Measurements from ENCODE around the gene CD58. TPM values are rescaled to one million over a fixed set of nuclear protein-coding genes. Genes with fewer than 3 reads are reported as not detected.

CD58 gene
- total and polyA plus RNA-seq, 8 donors, result 10.1 to 39.5 (median 13.7) TPM

DNA sequence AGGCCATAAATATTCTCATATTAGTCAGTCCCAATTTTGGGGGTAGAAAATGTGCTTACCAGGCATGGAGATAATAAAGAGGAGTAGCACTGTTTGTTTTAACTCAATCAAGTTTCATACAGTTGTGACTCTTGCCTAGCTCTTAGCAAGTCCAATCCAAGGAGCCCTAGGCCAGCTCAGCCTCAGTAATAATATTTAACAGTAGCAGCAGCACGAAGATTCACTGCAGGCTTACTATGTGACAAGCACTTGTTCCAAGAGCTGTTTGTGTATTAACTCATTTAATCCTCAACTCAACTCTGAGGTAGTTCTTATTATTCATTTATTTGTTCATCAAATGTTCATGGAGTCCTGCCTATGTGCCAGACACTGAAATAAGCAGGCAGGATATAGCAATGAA lies 12.3 kb downstream of the CD58 start:
- TF ChIP-seq, protein P1, sequence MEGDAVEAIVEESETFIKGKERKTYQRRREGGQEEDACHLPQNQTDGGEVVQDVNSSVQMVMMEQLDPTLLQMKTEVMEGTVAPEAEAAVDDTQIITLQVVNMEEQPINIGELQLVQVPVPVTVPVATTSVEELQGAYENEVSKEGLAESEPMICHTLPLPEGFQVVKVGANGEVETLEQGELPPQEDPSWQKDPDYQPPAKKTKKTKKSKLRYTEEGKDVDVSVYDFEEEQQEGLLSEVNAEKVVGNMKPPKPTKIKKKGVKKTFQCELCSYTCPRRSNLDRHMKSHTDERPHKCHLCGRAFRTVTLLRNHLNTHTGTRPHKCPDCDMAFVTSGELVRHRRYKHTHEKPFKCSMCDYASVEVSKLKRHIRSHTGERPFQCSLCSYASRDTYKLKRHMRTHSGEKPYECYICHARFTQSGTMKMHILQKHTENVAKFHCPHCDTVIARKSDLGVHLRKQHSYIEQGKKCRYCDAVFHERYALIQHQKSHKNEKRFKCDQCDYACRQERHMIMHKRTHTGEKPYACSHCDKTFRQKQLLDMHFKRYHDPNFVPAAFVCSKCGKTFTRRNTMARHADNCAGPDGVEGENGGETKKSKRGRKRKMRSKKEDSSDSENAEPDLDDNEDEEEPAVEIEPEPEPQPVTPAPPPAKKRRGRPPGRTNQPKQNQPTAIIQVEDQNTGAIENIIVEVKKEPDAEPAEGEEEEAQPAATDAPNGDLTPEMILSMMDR (IDR thresholded peaks at IDR 0.05), result no peak
- DNase-seq, result no peak
- H3K4me3 ChIP-seq, result no peak overlapping the region
- no peaks in the 10 kb centered on the region for H3K9me3 ChIP-seq
- peaks cover 6 to 81% of the 10 kb centered on the region in 2 donors for H3K4me1 ChIP-seq
- H3K36me3 ChIP-seq, result no peaks in the 10 kb centered on the region
- ATAC-seq, result no peak
- no peaks in the 10 kb centered on the region for H3K27me3 ChIP-seq
- H3K27ac ChIP-seq, result no peak overlapping the region
- intact Hi-C loops (cut with DNase I), result no loop called here

DNA sequence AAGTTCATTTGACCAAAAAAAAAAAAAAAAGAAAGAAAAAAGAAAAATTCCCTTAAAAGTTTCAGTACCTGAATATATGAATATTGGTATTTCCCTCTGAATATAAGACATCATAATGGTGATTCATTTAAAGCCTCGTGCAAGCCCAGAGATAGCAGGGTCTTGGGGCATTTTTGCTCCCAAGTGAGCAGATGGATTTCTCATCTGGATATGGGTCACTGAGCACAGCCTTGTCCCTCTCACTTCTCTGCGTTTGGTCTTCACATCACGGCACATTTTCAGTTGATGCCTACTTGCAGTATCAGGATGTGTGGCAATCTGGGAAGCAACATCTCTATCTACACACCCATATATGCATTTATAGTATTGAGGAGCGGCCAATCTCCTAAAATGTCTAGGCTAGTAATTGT lies 12.7 kb downstream of the CD58 start:
- Histone ChIP-seq H3K9me3 (no peaks in the 10 kb centered on the region), H3K27me3 (no peaks in the 10 kb centered on the region), H3K36me3 (no peaks in the 10 kb centered on the region), H3K27ac (no peak overlapping the region), H3K4me3 (no peak overlapping the region), H3K4me1 (peaks cover 6 to 86% of the 10 kb centered on the region in 2 donors)
- intact Hi-C loops (cut with DNase I), result no loop called here
- TF ChIP-seq, protein P1 (IDR thresholded peaks at IDR 0.05), result no peak
- ATAC-seq (no peak), DNase-seq (no peak)

DNA sequence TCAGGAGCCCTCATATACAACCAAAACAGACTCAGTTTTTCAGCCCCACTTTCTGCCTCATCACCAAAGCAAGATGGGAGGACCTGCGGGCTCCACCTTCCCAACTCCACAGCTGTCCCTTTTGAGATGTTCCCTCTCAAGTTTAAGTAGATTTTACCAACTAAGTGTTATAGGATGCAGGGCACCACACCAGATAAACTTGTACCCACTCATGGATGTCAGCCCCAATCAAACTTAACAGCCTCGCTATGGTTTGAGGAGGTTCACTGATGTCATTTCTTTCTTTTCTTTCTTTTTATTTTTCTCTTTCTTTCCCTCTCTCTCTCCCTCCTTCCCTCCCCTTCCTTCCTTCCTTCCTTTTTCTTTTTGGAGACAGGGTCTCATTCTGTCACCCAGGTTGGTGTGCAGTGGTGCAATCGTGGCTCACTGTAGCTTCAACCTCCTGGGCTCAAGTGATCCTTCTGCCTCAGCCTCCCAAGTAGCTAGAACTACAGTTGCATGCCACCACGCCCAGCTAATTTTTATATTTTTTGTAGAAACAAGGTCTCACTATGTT lies 13.4 kb downstream of the CD58 start:
- DNase-seq (no peak), ATAC-seq (no peak)
- peak overlapping the region in 1 of 2 donors; percentile 59 for H3K27ac ChIP-seq
- H3K4me1 ChIP-seq, result peaks cover 6 to 88% of the 10 kb centered on the region in 2 donors
- TF ChIP-seq, protein P1 (IDR thresholded peaks at IDR 0.05), result no peak
- no peaks in the 10 kb centered on the region for H3K27me3 ChIP-seq
- no peaks in the 10 kb centered on the region for H3K9me3 ChIP-seq
- H3K36me3 ChIP-seq, result no peaks in the 10 kb centered on the region
- no peak overlapping the region for H3K4me3 ChIP-seq
- intact Hi-C loops (cut with DNase I), result no loop called here

DNA sequence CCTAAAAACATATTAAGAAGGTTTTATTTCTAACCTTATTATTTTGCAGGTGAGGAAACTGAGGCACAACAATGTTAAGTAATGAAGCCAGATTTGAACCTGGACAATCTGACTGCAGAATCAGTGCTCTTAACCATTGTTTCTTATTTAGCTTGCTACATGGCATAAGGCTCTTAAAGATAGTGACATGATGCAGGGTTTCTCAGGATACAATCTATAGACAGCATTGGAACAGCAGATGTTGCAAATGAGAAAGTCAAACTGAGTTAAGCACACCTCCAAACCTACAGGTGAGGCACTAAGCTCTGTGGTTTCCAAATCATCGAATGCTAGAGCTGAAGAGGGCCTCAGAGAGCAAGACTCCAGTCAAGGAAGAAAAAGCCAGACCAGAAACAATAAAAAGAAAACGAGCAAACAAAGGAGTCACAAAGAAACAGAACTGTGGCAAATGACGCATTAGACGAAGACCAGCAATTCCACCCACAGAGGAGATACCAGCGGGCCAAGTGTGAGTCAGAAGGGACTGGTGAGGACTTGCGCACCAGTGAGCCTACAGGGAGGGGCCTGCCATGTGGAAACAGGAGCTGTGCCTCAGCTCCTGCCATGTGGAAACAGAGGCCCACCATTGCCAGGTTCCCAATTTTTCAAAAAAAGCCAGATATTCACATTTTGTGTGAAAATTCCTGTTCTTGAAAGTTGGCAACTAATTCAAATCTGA lies 14.4 kb downstream of the CD58 start:
- TF ChIP-seq, protein P1 (IDR thresholded peaks at IDR 0.05), result no peak
- peak in 2 of 4 donors; percentile 63 to 69 for DNase-seq
- no peaks in the 10 kb centered on the region for H3K36me3 ChIP-seq
- peak overlapping the region in 1 of 2 donors; percentile 59 for H3K27ac ChIP-seq
- peaks cover 6 to 84% of the 10 kb centered on the region in 2 donors for H3K4me1 ChIP-seq
- H3K4me3 ChIP-seq, result no peak overlapping the region
- intact Hi-C loops (cut with DNase I), result no loop called here
- peak; percentile 85 for ATAC-seq
- no peaks in the 10 kb centered on the region for H3K9me3 ChIP-seq
- H3K27me3 ChIP-seq, result no peaks in the 10 kb centered on the region

DNA sequence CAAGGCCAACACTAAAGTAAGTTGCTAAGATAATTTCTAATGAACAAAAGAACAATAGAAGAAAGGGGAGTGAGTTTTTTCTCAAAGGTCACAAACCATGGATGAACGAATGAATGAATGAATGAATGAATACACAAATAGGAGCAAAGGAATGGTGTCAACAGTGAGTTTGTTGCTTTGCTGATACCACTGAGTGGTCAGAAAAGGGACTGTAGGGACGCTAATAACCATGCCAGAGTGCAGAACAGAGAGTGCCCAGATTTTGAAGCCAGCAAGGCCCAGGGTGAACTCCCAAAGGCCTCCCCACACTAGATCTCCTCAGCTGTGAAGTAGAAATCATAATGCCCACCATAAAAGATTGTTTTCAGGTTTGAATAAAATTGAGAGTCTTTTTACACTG lies 15.9 kb downstream of the CD58 start:
- intact Hi-C loops (cut with DNase I), result no loop called here
- Histone ChIP-seq H3K27me3 (no peaks in the 10 kb centered on the region), H3K27ac (no peak overlapping the region), H3K4me3 (no peak overlapping the region), H3K36me3 (no peaks in the 10 kb centered on the region), H3K4me1 (peaks cover 6 to 73% of the 10 kb centered on the region in 2 donors), H3K9me3 (no peaks in the 10 kb centered on the region)
- TF ChIP-seq, protein P1 (IDR thresholded peaks at IDR 0.05), result no peak
- ATAC-seq, result no peak
- no peak for DNase-seq
